Gastrocnemius medialis (tissue), 4 donors: Measurements from ENCODE around the gene ZBTB7C.

ENCODE experiments used
- POLR2A ChIP-seq, 2 donors: fragments of 450-650 bp; IDR thresholded peaks; one replicate each; pipeline ENCODE4 v1.6.1; 2017; ENCODE audit warnings: antibody characterized with exemption in 2 of 2, mild to moderate bottlenecking in 2 of 2, moderate library complexity in 2 of 2
- TF ChIP-seq, protein P1 (sequence below), 5 experiments: fragments of 450-650 bp in 3 of 5; fragments of 200-600 bp in 2 of 5; sonication (generic) in 2 of 5; IDR thresholded peaks in 4 of 5; conservative IDR thresholded peaks in 1 of 5; 1 replicate in 4 of 5; 2 replicates in 1 of 5; pipeline ENCODE4 v1.5.1; 2016 to 2019; ENCODE audit warnings: antibody characterized with exemption in 5 of 5, mild to moderate bottlenecking in 3 of 5, moderate library complexity in 3 of 5

DNA sequence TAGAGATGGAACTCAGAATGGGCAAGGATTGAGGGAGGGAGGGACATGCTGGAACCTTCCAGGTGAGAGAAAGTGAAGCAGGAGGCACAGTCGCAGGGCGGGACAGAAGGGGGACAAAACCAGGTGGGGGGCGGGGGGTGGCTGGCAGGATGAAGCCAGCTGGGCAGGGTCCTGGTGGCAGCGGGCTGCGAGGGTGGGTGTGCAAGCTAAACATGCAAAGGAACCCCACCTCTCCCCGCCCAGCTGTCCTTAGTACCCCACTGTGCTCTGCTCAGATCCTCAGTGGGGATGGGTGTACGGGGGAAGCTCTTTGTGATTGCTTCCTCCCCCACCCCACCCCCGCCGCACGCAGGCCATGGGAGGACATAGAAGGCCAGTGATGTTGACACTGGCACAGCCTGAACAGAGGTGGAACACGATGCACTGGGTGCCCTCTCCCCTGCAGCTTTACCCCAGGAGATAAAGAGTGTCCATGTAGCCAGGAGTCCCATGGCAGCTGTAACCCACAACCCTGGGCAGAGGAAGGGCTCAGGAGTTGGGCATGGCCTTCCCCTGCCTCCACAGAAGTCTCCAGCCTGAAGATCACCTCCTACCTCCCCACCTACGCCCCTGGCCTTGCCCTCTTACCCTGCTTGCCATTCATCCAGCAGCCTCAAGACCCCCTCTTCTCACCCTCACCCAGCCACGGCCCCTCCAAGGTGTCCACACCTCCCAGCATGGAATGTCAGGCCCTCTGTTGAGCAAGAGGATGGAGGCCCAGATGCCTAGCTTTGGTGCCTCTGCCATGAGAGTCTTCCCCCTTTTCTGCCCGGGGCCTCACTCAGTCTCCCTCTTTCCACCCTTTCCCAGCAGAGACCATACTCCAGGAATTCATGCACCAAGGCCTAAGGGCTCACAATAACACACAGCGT is 206.6 kb downstream of the ZBTB7C start:
- TF ChIP-seq POLR2A (IDR thresholded peaks at IDR 0.05): no peak
- TF ChIP-seq, protein P1, sequence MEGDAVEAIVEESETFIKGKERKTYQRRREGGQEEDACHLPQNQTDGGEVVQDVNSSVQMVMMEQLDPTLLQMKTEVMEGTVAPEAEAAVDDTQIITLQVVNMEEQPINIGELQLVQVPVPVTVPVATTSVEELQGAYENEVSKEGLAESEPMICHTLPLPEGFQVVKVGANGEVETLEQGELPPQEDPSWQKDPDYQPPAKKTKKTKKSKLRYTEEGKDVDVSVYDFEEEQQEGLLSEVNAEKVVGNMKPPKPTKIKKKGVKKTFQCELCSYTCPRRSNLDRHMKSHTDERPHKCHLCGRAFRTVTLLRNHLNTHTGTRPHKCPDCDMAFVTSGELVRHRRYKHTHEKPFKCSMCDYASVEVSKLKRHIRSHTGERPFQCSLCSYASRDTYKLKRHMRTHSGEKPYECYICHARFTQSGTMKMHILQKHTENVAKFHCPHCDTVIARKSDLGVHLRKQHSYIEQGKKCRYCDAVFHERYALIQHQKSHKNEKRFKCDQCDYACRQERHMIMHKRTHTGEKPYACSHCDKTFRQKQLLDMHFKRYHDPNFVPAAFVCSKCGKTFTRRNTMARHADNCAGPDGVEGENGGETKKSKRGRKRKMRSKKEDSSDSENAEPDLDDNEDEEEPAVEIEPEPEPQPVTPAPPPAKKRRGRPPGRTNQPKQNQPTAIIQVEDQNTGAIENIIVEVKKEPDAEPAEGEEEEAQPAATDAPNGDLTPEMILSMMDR (IDR thresholded peaks at IDR 0.05 in 4 of 5, conservative IDR thresholded peaks at IDR 0.05 in 1 of 5): no peak
